Stimulated activated CD8-positive, alpha-beta memory T cell treated with anti-CD3 and anti-CD28 coated beads, Interleukin-7, amount 100 ng/mL, for 24 hours (primary cell): ENCODE data around the gene GREB1.

Experiments
- DNase-seq: peaks from one replicate; pipeline ENCODE4 v3.0.0-alpha.2; 2020; ENCODE audit warnings: low read depth

Gene GREB1

DNA sequence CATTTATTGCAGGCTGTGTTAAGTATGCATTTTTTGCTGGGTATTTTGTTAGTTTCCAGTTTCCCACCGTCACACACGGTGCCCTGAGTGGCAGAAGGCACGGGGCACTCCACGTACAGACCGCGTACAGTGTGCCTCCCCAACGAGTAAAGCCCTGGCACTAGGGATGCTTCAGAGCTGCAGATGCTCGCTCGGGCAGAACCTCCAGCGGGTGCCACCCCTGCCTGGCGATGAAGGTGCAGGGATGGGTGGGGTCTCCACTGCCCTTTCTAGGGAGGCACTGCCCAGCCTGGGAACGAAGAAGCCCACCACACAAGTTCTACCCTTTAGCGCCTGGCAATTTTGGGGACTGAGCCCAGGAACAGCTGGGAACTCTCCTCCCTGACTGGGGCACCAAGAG lies 4.1 kb downstream of the GREB1 start:
- no peak for DNase-seq

DNA sequence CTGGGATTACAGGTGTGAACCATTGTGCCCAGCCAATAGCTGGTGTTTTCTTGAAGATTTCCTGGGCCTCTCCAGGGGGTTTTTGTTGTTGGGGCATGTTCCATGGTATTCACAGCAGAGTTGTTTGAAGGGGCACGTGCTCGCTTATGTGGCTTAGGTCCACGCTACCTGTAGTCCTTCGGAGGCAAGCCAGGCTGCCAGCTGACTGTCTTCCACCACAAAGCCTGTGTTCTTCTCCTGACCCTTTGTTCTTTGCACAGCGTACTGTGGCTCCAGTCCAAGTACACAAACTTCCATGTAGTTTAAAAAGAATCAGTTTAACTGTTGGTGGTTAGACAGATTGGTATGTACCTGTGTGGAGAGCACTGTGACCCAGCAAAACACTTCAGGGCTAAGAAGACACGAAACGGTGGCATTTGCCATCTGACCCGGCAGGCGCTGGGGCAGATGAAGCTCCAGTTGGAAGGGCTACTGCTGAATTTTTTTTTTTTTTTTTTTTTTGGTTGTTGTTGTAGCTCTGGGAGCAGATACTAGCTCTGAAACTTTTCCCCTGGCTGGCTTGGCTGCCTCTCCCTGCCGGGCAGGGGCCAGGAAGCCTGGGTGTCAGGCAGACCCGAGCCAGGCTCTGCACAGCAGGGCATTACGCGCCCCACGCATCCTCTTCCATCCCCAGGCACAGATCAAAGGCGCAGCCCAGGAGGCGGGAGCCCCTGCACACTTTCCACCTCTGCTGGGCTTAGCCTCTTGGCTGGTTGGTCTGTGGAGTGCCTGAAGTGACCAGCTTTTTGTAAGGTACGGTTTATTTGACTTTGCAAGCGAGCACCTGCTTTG lies 5.7 kb downstream of the GREB1 start:
- DNase-seq = no peak

DNA sequence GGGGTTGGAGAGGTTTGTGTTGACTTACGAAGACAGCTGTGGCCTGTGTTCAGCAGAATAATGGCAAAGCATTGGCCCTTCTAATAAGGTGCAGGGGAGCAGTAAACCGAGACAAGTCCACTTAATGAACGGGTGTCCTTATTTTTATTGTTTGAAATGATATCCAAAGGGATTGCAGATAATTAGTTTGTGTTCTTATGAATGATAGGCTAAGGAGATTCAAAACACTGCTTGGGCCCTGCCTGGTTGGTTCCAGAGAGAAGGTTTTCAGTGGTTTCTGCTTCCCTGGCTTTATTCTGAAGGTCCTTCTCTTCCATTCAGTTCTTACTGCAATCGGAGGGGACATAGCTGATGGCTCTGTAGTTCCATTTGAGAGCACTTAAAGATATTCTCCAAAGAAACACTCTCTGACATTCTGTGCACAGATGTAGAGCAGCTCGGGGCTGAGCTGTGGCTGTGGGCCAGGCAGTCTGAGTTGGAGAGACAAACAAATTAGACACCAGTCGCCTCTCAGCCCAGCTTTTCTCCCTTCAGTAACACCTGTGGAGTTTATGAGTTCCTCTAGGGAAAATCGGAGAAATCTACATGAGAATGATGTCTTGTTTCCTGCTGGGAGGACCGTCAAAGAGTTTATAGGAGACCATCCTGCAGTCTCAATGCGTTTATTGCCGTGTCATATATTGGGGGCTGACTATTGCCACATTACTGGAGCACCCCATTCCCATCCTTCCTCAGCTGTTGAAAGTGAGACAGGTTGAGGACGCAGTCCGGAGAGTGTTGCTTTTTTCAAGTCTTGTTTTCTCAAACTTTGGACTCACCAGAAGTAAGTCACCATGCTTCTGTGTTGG lies 6.5 kb downstream of the GREB1 start:
- DNase-seq = no peak

DNA sequence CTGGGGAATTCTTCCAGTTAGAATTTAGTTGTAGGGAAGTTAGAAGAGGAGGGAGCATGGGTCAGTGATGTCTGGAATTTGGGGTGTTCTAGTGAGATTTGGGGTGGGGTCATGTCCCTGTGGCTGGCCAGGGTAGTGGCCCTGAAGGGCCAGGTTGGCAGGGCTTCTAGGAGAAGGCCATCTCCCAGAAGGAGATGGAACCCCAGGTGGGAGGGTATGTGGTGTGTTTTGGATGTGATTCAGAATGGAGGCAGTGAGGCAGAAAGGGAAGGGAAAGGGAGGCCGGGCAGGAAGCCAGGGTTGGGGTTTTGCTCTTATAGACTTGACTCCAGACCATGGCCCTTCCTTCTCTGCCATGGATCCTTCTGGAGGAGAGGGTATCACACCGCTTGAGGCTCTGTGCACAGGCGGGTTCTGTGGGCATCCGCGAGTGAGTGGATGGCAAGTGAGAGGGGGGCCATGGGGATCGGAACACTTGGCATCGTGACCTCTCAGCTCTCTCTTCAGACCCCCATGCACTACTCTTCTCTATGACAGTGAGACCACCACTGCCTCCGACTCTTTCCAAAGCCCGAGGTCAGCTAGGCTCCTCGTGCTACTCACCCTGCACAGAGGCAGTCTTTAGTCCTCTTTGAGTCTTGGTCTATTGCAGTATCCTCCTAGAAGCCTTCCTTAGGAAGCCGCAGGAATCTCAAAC lies 7.3 kb downstream of the GREB1 start:
- DNase-seq = no peak

DNA sequence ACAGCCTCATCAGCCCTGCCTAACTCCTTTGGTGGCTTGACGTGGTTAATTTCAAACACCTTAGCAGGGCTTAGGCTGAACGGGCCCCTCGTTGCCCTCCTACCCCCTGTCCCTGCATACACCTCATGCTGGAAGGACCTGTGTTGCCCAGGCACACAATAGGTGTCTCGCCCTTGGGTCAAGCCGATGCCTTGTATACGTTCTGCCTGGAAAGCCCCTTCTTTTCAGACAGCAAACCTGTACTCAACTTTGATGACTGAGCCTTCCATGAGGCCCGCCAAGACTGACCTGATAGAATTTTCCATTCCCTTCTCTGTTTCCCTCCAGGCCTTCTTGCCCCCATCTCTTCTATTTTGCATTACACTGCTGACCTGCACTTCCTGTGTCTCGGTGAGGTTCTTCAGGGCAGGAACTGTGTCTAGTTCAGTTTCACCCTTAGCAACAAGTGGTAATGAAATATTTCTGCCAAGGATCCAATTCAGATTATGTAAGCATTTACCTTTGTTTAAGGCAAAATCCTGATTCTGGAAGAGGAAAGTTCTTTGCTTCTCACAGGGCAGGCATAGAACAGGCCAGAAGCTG lies 7.9 kb downstream of the GREB1 start:
- DNase-seq = no peak

DNA sequence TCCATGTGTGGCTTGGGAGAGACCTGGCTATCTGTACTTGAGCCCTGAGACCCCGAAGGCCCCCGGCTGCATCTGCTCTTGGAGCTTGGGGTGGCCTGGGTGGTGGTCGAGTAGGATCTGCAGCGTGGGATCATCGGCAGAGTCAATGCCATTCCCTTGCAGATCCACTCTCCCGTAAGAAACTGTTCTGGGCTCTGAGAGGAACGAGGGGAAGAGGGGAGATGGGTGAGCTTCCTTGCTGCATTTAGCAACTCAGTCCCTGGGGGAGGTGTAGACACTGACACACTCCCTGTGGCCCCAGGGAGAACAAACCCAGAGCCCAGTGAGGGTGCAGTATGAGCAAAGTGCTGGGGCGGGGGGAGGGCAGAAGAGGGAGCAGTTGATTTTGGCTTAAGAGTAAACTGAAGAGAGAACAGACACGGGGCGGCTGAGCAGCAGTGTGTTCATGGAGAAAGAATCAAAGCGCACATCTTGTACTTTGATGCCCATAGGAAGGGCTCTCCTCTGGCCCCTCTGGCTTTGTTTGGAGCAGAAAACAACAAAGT lies 8.5 kb downstream of the GREB1 start:
- no peak for DNase-seq

DNA sequence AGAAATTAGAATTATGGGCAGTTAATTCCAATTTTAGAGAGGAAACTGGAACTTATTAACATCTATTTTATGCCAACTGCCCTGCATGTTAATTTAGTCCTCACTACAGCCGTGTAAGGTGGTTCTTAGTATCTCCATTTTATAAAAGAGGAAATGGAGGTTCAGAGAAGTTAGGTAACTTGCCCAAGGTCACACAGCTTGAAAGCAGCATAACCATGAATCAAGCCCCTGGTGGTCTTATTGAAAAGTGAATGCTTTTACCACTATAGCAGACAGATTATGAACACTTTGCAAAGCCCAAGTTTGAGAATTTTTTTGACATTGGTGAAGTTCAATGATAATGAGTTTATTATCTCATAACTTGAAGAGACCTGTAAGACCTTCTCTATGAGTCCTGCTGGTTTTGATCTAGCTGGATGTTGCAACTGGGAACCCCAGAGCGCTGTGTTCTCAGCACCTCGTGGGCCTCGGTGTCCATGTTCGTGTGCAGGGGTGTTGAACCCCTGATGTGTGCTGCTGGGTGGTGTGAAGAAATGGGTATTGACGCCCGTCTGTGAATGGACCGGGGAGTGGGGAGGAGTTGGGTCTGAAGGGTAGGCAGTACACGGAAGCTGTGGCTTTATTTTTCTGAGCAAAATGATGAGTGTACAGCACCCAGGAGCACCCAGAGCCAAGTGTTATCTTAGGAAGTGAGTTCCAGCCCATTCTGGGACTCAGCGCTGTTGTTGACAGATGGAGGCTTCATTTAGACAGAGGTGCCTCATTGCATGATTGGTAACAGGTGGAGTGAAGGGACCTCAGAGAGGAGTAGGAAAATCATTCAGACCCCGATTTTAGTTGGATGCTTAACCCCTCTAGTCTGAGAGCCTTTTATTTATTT lies 9.7 kb downstream of the GREB1 start:
- no peak for DNase-seq

DNA sequence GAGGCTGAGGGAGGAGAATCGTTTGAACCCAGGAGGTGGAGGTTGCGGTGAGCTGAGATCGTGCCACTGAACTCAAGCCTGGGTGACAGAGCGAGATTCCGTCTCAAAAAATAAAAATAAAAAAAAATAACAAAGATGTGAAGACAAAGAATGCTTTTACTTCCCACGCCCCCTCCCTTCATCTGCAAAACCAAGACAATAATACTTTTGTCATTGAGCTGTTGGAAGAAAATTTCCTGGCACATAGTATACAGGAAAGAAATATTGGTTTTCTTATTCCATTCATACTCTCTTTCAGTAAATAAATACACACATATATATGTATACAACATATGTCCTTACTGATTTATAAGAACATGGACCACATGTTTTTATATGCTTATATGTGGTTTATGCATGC lies 12.2 kb downstream of the GREB1 start:
- DNase-seq = no peak

DNA sequence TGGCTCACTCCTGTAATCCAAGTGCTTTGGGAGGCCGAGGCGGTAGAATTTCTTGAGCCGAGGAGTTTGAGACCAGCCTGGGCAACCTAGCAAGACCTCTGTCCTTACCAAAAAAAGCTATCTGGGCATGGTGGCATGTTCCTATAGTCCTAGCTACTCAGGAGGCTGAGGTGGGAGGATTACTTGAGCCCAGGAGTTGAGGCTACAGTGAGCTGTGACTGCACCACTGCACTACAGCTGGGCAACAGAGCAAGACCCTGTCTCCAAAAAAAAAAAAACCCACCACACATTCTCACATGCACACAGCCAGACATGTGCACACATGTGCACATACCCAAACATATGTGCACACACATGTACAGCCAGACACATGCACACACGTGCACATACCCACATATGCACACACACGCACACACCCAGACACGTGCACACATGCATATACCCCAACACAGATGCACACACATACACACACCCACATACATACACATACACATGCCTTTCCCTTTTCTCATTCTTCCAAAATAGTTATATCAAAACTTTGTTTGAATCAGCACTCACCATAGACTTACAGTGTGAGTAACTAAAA lies 14.2 kb downstream of the GREB1 start:
- no peak for DNase-seq

DNA sequence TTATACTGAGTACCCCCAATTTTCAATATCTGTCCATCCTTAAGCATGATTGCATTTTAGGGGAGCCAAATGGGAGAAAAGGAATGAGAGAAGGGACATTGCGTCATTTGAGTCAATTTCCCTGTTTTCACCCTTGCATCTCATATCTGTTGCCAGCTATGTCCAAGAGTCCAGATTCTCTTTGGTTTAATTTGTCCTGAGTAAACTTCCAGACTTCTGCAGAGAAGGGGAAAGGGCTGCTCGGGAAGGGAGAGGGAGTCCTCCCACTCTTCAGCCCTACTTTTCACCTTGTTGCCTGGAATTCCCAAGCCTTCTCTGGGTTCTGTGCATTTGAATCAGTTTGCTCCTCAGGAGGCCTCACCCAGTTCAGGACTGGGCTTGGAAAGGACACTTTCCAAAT lies 16.5 kb downstream of the GREB1 start:
- no peak for DNase-seq

DNA sequence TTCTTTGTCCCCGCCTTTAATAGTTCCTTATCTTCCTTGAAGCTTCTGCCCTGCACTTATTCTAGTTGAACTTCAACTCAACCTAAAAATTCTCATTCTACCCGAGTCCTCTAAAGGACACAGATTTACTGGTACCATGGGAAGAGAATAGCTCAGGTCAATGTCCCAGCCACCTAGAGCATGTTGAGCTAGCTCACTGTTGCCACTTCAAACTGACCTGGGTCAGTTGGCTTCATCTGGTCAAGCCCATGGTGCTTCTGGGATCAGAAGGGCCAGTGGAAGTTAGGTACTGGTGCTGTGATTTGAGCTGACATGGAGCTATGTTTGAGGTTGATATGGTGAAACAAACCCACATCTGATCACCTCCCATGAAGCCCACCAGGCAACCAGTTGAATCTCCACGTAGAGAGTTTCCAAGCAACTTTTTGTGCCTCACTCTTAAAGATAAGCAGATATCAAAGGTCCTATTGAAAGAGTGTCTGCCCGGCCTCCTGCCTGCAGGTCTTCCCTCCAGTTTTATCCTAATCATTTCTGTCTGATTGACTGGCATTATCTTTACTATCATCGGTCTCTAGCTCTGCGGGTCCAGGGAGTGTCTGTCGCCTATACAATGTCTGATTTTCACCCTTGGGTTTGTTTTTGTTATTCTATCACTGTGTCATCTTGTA lies 17.2 kb downstream of the GREB1 start:
- DNase-seq = no peak

DNA sequence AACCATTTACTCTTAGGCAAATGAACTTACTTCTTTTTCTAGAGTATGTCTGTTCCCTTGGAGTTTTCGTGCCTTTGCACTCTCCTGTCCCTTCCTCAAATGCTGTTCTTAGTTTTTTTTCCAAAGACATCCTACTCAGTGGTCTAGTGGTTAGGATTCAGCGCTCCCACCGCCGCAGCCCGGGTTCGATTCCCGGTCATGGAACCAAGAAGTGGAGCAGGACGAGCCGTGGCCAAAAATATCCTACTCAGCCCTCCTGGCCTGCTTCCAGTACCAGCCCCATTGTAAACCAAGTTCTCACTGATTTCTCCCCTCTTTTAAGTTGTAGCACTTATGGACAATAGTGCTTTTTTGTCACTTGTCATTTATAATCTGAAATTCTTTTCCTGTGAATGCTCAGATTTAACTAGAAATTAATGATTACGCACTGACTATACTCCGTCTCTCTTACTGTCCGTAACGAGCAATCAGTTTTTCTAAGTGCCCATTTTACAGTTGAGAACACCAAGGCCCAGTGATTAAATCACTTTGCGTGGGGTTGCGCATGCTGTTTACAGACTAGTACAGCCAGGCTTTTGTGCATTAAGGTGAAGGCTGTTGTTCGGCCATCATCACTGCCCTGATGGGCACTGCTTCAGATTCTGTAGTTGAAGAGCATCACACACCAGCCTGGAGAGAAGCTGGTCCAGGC lies 17.9 kb downstream of the GREB1 start:
- DNase-seq = no peak

DNA sequence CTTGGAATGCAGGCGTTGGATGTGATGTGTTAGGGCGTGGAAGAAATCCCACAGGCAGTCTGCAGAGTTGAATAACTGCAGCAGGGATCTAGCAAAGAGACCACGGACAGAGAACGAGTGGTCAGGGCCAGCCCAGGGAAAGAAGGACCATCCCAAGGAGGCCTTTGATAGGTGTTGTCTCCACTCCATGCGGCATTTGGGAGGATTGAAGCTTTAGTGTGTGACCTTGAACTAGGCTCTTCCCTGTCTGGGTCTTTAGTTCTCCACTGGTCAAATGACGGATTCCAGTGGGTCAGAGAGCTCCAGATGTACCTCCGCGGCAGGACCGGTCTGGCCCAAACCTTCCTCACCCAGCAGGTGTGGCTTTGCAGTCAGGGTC lies 18.4 kb downstream of the GREB1 start:
- DNase-seq = no peak

DNA sequence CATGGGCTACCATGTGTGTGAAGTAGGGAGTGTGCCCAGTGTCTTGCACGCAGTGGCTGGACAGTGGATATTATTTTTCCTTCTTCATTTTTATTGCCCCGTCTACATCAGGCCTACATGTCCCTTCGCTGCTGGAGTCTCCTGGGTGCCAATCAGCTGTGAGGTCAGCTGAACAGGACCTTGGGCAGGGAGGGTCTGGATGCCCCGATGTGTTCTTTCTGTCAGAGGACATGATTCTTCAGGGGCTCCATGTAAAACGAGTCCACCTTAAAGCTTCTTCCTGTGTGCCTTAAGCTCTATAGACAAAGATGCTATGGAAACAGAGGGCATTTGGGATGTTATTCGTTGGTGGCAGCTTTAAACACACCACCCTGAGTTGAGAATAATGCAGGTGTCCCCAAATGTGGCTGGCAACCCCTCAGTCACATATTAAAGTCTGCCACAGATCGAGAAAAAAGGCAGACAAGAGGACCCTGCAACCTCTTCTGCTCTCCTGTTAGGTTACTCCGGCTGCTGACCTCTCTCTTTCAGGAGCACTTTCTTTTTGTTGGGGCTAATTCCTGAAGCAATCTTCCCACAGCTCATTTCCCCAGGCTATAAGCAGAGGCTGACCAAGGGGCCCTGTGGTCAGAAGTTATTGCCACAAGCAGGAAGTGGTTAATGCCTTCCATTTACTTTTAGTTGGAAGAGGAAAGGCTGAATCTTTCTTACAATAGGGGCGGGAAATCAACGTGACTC lies 20.0 kb downstream of the GREB1 start:
- DNase-seq = no peak

DNA sequence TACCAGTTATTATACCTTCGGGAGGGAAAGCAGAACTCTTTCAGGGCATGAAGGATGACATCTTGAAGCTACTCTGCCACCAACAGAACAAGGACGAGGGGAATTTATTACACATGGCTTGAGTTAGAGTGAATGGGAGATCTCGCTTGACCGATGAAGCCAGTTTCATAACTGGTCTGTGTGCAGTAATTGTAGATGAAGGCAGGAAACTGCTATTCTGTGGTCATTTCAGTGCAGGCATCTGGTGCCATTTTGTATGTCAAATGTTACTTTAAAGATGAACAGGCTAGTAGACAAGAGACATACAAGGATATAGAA lies 20.5 kb downstream of the GREB1 start:
- DNase-seq = no peak

DNA sequence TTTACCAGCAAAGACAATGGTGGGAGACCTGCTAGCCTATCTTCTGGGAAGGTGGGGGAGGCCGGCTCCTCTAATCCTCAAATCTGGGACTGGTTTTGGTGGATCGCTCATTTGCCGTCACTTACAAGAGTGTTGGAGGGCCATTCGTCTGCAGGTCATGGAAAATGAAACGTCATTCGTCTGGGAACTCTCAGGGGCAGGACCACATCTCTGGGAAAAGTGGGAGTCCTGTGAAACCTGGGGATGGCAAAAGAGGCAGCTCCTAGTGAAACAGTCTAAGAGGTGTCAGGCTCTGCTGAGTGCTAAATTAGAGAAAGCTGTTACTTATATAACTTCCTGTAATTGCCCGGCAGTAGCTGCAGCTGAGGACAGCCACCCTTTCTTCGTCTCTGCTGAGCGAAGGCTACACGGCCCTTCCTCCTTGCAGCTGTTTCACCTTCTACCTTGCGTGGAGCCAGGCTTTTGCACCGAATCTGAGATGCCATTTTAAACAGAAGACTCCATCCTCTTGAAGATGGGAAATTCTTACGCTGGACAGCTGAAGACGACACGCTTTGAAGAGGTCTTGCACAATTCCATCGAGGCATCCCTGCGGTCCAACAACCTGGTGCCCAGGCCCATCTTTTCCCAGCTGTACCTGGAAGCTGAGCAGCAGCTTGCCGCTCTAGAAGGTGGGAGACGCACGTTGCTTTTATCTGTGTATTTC lies 22.4 kb downstream of the GREB1 start:
- DNase-seq = no peak

DNA sequence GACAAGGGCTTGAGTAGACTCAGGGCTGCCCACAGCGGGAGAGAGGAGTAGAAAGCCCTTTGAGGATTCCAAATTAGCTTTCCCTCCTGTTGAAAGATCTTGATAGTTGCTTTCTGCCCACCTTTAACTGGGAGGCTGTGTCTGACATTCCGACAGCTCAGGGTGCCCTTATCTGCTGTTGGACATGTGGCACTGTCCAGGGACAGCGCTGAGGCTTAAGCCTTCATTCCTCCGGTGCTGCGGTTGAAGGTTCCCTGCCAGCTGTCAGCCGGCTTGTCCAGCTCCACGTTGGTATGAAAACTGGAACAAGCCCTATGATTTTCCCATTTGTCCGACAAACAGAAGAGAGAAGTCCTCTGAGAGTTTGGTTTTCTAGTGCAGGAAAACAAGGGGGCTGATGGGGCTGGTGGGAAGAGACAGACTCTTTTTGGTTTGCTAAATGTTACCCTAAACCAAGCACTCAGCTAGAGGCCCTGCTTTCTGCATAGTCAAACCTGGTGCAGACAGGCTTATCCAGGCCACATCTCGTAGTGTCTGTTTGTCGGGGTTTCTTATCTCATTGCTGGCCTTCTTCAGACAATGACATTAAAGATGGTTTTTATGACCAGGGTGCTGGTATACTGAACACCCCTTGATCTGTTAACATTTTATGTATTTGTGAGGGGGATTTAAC lies 24.5 kb downstream of the GREB1 start:
- DNase-seq = no peak
